ENCODE measurements around the gene TUT4. TPM values are rescaled to one million over a fixed set of nuclear protein-coding genes. Genes with fewer than 3 reads are reported as not detected.

TUT4 gene
- total RNA-seq, 1 donor from 2014 or later = 32.1 TPM

- H3K27me3 ChIP-seq (ENCODE audit: control insufficient read depth, insufficient read depth, low read length) = no peaks in the 10 kb centered on the region
- DNase-seq (ENCODE audit: low read depth) = no peak
- no peak for TF ChIP-seq CTCF (IDR thresholded peaks at IDR 0.05; ENCODE audit: insufficient read depth, low read length, poor library complexity, severe bottlenecking)
- no peaks in the 10 kb centered on the region for H3K36me3 ChIP-seq (ENCODE audit: control insufficient read depth, insufficient read depth, low read length)
- no peak overlapping the region for H3K4me3 ChIP-seq (ENCODE audit: low read depth, low read length)
Observed at GRCh38 chr1:52461821-52462220, 91.1 kb downstream of the TUT4 start.

GRCh38 chr1:52460694-52461093, 92.2 kb downstream of the TUT4 start:
- no peak for DNase-seq (ENCODE audit: low read depth)
- no peaks in the 10 kb centered on the region for H3K27me3 ChIP-seq (ENCODE audit: control insufficient read depth, insufficient read depth, low read length)
- H3K4me3 ChIP-seq (ENCODE audit: low read depth, low read length) = no peak overlapping the region
- no peaks in the 10 kb centered on the region for H3K36me3 ChIP-seq (ENCODE audit: control insufficient read depth, insufficient read depth, low read length)
- no peak for TF ChIP-seq CTCF (IDR thresholded peaks at IDR 0.05; ENCODE audit: insufficient read depth, low read length, poor library complexity, severe bottlenecking)

GRCh38 chr1:52455686-52456085, 97.2 kb downstream of the TUT4 start:
- H3K4me3 ChIP-seq (ENCODE audit: low read depth, low read length) = no peak overlapping the region
- H3K27me3 ChIP-seq (ENCODE audit: control insufficient read depth, insufficient read depth, low read length) = no peaks in the 10 kb centered on the region
- no peaks in the 10 kb centered on the region for H3K36me3 ChIP-seq (ENCODE audit: control insufficient read depth, insufficient read depth, low read length)
- TF ChIP-seq CTCF (IDR thresholded peaks at IDR 0.05; ENCODE audit: insufficient read depth, low read length, poor library complexity, severe bottlenecking) = no peak
- DNase-seq (ENCODE audit: low read depth) = no peak

- no peak for TF ChIP-seq CTCF (IDR thresholded peaks at IDR 0.05; ENCODE audit: insufficient read depth, low read length, poor library complexity, severe bottlenecking)
- no peak for DNase-seq (ENCODE audit: low read depth)
- no peak overlapping the region for H3K4me3 ChIP-seq (ENCODE audit: low read depth, low read length)
- no peaks in the 10 kb centered on the region for H3K36me3 ChIP-seq (ENCODE audit: control insufficient read depth, insufficient read depth, low read length)
- no peaks in the 10 kb centered on the region for H3K27me3 ChIP-seq (ENCODE audit: control insufficient read depth, insufficient read depth, low read length)
Observed at GRCh38 chr1:52454779-52455178, 98.1 kb downstream of the TUT4 start.

GRCh38 chr1:52454127-52454526, 98.8 kb downstream of the TUT4 start:
- H3K4me3 ChIP-seq (ENCODE audit: low read depth, low read length) = no peak overlapping the region
- H3K27me3 ChIP-seq (ENCODE audit: control insufficient read depth, insufficient read depth, low read length) = no peaks in the 10 kb centered on the region
- H3K36me3 ChIP-seq (ENCODE audit: control insufficient read depth, insufficient read depth, low read length) = no peaks in the 10 kb centered on the region
- TF ChIP-seq CTCF (IDR thresholded peaks at IDR 0.05; ENCODE audit: insufficient read depth, low read length, poor library complexity, severe bottlenecking) = no peak
- DNase-seq (ENCODE audit: low read depth) = no peak

- no peaks in the 10 kb centered on the region for H3K27me3 ChIP-seq (ENCODE audit: control insufficient read depth, insufficient read depth, low read length)
- H3K36me3 ChIP-seq (ENCODE audit: control insufficient read depth, insufficient read depth, low read length) = no peaks in the 10 kb centered on the region
- no peak for DNase-seq (ENCODE audit: low read depth)
- TF ChIP-seq CTCF (IDR thresholded peaks at IDR 0.05; ENCODE audit: insufficient read depth, low read length, poor library complexity, severe bottlenecking) = no peak
- H3K4me3 ChIP-seq (ENCODE audit: low read depth, low read length) = no peak overlapping the region
Observed at GRCh38 chr1:52444463-52444862, 108.4 kb downstream of the TUT4 start.

All from kidney epithelial cell (primary cell).